GM21360 (cell line): Measurements from ENCODE around the gene ULK1.

Experiments
- ATAC-seq: cut with Tn5 transposase; IDR thresholded peaks from one replicate; pipeline ENCODE4 v1.9.1; 2021; ENCODE audit warnings: mild to moderate bottlenecking, moderate library complexity; ENCODE audit not compliant: unreplicated experiment

The ULK1 gene

DNA sequence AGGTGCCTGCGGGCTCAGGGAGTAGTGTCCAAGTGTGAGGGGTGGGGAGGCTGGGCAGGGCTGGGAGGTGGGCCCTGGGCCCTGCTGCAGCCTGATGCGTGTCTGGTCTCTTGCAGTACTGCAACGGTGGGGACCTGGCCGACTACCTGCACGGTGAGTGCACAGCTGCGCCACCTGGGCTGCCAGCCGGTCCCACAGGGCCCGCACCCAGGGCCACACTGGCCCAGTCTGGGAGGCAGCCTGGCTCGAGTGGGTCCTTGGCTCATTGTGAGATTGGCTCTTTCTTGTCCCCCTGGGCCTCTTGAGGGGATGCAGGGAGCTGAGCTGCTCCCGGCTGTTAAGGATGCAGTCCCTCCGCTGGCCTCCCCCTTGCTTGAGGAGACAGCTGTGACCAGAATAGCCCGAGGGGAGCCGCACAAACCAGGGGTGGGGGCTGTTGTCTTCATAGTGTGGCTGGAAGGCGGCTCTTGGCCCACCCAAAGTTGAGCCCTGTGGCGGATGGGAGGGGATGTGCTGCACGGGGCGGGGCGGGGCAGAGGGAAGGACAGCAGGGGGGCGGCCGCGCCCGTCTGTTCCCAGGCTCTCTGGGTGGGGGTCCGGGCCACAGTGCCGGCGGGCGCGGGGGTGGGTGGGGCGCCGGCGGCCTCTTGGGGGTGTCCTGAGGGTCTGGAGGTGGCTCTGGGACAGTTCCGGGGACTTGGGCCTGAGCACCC, 13.1 kb downstream of the ULK1 start:
- ATAC-seq, result no peak

DNA sequence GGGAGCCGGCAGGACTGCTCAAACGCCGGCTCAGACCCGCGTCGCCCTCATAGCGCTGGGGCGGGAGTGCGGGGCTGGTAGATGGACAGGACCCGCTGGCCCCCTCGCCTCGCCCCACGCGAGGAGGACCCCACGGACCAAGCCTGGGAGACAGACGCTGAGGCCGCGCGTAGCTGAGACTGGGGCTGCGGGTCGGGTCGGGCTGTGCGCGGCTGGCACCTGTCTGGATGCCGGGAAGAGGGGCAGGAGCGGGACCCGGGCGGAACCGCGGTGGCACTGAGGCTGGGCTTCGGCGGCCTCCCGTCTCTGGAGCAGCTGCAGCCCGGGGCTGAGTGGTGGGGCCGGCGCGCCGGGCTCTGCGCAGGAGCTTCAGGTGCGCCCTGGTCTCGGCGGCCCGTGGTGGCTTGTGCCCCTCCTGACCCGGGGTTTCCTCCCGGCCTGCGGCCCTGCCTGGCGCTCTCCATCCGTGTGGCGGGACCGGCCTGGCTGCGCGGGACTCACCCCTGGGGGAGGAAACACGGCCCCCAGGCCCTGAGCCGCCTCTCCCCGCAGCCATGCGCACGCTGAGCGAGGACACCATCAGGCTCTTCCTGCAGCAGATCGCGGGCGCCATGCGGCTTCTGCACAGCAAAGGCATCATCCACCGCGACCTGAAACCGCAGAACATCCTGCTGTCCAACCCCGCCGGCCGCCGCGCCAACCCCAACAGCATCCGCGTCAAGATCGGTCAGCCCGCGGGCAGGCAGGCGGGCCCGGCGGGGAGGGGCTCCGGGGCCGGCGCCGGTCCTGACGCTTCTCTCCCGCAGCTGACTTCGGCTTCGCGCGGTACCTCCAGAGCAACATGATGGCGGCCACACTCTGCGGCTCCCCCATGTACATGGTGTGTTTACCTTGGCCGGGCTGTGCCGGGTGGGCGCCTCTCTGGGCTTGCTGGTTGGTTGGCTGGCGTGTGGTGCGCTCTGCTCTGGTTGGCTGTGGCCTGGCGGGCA, 14.0 kb downstream of the ULK1 start:
- no peak for ATAC-seq

DNA sequence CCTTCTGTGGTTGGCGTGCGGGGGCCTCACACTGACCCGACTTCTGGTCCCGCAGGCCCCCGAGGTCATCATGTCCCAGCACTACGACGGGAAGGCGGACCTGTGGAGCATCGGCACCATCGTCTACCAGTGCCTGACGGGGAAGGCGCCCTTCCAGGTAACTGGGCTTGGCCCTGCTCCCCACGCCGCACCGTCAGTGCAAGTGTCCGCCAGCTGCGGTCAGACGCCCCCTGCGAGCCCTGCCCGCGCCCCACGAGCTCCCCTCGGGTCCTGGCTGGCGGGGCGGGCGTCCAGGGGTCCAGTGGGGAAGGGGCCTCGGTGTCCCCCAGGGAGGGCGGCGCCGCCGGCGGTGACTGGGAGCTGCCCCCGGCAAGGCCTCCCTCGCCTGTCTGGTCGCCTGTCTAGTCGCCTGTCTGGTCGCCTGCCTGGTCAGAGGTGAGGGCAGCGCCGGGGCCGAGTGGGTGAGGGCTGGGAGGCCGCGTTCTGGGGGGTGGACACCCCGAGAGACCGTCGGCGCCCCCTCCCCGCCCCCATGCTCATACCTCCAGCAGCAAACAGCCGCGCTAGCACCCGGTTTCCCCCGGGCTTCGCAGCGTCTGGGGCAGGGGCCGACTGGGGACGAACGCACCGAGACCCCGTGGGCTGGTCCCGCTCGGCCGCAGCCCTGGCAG, 14.8 kb downstream of the ULK1 start:
- ATAC-seq, result no peak

DNA sequence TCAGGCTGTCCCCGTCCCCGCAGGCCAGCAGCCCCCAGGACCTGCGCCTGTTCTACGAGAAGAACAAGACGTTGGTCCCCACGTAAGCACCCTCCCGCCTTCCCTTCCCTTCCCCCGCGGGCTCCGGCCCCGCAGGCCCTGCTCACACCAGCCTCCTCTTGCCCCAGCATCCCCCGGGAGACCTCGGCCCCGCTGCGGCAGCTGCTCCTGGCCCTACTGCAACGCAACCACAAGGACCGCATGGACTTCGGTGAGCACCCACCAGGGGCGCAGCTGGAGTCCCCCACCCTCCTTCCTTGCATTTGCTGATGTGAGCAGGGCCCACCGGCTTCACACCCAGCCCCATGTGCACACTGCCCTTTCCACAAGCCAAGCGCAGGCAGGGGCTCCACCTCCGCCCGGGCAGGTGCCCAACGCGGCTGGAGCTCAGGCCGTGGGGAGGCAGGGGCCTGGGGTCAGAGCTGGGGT, 15.4 kb downstream of the ULK1 start:
- no peak for ATAC-seq

DNA sequence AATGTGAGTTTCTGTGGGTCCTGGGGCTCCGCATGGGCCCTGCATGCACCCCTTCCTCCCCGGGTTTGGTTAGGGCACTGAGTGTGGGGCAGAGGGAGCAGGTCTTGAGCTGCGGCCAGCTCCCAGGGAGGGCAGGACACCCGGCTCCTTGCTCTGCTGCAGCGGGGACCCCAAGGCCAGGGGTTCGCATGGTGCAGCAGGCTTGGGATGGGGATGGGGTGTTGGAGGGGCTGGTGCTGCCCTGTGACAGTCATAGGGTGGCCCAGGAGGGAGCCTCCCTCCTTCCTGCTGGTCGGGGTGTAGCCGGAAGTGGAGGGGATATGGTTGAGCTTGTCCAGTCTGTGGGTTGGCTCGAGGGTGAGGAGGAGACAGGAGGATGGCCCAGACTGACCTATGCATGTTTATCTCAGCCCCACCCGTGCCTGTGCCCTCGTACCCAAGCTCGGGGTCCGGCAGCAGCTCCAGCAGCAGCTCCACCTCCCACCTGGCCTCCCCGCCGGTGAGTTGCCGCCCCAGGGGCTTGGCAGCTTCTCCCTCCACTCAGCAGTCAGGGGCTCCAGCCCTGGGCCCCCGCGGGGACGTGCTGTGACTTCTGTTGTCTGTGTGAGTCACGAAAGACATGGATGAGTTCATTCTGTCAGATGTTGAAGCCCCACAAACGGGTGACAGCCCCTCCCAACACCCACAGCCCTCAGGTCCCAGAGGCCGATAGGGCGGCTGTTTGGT, 16.0 kb downstream of the ULK1 start:
- no peak for ATAC-seq

DNA sequence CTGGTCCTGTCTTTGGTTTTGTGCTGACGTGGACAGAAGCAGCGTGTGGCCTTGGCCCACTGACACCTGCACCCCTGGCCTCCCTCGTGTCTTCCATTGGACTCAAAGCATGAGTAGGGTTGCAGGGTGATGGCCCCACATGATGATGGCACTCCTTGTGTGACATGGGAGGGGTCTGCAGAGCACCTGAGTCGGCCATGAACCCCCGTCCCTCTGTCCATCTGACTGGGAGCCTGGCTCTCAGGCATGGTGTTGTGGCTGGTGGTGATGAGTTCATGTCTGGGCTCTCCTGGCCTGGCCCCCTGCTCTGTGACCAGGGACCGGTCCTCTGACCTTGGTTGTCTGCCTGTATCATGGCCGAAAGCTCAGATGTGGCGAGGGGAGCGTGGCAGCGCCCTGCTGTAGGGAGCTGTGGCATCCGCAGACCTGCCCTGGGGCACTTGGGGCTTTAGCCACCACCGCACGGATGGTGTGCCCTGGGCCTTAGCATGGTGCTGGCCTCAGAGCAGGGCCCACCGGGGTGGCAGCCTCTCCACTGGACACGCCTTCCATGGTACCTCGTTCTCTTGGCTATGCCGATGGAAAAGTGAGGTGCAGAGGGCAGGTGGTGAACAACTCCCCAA, 16.7 kb downstream of the ULK1 start:
- ATAC-seq, result no peak

DNA sequence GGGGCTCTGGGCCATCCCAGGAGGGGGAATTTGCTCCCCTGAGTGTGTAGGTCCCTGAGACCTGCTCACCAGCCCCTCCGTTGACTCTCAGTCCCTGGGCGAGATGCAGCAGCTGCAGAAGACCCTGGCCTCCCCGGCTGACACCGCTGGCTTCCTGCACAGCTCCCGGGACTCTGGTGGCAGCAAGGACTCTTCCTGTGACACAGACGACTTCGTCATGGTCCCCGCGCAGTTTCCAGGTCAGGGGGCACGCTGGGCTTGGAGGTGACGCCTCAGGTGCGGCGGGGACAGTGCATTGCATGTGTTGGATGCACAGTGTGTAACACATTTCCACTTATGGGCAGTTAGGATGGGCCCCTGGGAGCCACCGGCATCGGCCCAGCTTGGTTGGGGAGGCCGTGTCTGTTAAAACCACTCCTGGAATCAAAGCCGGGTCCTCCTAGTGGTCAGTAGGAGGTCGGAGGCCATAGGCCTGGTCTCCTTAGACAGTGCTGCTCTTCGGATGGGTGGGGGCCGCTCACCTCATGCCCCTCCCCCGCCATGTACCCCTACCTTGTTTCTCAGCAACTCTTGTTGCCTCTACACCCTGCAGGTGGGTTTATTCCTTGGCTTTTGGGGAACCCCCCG, 17.5 kb downstream of the ULK1 start:
- no peak for ATAC-seq

DNA sequence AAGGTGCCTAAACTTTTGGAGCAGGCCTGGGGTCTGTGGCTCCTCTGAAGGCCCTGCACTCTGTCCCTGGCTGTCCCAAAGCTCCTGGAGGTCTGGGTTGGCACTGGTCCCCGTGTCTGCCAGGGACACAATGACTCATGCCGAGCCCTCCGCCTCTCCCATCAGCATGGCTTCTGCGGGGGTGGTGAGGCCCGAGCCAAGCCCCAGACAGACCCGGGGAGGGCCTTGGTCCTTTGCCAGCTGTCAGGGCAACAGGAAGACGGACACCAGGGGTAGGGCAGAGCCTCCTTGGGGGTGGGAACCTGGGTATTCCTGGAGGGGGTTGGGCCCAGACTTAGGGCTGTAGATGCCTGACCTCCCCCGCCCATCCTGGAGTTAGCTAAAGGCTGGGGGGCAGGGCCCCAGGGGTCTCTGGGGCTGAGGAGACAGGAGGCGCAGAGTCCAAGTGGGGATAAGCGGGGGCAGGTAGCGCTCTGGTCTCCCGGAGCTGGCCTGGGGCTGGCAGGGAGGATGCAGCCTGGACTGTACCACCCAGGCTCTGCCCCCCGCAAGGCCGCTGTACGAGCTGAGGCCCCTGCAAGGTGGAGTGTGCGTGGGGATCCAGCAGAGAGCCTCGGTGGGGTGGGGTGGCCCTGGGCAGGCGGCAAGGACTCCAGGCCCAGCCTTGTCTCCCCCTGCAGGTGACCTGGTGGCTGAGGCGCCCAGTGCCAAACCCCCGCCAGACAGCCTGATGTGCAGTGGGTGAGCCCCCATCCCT, 18.3 kb downstream of the ULK1 start:
- ATAC-seq, result no peak

DNA sequence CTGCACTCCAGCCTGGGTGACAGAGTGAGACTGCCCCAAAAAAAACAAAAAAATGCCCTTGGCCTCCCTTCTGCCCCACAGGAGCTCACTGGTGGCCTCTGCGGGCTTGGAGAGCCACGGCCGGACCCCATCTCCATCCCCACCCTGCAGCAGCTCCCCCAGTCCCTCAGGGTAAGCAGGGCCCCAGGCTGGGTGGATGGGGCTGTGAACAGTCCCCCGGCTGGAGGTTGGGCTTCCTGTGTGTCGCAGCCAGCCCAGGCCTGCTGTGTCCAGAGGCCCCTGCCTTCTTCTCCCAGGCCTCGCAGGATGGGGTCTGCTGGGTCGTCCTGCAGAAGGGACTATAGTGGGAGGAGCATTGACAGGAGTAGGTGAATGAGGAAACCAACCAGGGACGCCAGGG, 19.2 kb downstream of the ULK1 start:
- ATAC-seq, result no peak

DNA sequence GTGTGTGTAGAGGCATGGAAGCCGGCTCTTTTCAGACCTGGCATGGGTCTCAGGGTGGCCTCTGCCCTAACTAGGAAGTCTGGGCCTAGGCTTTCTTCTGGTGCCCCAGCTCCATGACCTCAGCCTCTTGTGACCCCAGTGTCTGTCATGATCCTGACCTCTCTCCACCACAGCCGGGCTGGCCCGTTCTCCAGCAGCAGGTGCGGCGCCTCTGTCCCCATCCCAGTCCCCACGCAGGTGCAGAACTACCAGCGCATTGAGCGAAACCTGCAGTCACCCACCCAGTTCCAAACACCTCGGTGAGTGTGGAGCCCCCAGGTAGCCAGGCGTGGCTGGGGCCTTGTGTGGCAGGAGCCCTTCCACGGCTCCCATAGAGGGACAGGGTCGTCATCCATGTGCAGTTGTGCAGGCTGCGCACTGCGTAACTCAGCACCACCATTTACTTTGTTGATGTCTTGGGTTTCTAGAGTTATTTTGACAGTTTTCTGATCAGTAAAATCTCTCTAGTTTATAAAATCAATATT, 19.8 kb downstream of the ULK1 start:
- no peak for ATAC-seq

DNA sequence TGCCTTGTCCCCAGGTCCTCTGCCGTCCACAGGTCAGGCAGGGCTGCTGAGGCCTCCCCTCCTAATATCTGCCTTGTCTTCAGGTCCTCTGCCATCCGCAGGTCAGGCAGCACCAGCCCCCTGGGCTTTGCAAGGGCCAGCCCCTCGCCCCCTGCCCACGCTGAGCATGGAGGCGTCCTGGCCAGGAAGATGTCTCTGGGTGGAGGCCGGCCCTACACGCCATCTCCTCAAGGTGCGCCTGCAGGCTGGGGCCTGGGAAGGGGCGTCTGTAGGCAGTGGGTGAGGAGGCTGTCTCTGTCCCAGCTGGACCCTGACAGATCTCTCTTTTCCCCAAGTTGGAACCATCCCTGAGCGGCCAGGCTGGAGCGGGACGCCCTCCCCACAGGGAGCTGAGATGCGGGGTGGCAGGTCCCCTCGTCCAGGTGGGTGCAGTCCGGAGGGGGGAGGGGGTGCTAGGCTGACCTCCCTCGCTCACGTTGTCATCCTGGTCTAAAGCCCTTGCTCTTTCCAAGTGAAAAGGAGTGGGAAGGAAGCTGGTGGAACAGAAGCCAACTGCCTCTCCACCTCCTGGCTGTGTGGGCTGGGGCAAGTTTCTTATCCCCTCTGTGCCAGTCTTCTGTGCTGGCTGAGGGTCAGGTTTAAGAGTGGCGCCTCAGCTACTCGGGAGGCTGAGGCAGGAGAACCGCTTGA, 20.7 kb downstream of the ULK1 start:
- no peak for ATAC-seq

DNA sequence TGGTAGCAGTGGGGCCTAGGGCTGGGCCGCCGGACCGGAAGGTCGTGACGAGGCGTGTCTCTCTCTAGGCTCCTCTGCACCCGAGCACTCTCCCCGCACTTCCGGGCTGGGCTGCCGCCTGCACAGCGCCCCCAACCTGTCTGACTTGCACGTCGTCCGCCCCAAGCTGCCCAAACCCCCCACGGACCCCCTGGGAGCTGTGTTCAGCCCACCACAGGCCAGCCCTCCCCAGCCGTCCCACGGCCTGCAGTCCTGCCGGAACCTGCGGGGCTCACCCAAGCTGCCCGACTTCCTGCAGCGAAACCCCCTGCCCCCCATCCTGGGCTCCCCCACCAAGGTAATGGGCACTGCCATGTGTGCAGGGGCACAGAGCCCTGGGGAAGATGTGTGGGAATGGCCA, 21.4 kb downstream of the ULK1 start:
- no peak for ATAC-seq

DNA sequence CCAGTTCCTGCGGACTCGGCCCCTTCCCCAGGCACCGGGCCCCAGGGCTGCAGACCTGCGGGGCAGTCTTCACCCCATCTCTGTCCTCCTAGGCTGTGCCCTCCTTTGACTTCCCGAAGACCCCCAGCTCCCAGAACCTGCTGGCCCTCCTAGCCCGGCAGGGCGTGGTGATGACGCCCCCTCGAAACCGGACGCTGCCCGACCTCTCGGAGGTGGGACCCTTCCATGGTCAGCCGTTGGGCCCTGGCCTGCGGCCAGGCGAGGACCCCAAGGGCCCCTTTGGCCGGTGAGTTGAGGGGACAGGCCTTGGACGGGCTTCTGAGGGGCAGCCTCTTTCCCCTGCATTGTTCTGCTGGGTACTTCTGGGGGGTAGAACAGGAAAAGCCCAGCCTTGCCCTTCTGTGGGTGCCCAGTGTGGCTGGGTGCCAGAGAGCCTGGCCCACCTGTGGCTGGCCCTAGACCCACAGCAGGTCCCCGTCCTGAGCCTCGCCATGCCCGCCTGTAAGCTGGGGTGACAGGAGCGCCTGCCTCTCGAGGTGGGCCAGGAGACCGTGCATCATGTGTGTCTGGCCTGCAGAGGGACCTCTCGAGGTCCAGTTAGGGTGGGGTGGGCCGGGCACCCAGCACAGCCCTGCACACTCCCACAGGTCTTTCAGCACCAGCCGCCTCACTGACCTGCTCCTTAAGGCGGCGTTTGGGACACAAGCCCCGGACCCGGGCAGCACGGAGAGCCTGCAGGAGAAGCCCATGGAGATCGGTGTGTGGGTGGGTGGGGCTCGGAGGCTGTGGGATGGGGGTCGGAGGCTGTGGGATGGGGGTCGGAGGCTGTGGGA, 22.1 kb downstream of the ULK1 start:
- ATAC-seq, result no peak

DNA sequence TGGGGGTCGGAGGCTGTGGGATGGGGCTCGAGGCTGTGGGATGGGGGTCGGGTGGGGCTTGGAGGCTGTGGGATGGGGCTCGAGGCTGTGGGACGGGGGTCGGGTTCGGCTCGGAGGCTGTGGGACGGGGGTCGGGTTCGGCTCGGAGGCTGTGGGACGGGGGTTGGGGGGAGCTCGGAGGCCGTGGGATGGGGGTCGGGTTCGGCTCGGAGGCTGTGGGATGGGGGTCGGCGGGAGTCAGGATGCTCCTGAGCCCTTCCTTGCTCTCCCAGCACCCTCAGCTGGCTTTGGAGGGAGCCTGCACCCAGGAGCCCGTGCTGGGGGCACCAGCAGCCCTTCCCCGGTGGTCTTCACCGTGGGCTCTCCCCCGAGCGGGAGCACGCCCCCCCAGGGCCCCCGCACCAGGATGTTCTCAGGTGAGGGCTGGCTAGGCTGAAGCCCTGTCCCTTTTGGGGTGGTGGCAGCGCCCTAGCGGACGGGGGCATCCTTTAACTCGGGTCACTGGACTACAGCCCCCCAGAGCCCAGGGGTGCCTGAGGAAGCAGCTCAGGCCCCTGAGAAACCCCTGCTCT, 22.8 kb downstream of the ULK1 start:
- ATAC-seq, result no peak

DNA sequence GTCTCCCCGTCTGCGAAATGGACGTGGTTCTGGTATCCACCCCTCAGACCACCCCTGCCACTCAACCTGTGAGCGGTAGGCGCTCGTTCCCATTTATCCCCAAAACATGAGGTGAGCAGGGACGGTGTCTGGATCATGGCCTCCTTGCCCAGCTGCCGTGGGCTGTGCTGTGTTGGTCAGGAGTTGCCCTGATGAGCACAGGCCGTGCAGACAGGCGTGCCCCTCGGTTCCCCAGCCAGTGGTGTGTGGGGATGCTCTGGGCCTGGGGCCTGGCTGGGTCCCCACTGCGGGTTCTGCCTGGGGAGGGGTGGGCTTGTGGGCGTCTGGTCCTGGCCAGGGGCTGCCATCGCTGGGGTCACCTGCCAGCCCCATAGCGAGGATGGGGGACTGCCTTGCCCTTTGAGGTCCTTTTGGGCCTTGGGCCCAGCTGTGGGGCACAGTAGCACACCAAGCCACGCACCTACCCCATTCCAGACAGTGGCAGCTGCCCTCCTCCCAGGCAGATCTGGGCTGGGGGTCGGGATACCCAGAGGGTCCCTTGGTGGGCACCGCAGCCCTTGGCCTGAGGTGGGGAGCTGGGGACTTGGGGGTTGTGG, 23.4 kb downstream of the ULK1 start:
- ATAC-seq, result no peak

DNA sequence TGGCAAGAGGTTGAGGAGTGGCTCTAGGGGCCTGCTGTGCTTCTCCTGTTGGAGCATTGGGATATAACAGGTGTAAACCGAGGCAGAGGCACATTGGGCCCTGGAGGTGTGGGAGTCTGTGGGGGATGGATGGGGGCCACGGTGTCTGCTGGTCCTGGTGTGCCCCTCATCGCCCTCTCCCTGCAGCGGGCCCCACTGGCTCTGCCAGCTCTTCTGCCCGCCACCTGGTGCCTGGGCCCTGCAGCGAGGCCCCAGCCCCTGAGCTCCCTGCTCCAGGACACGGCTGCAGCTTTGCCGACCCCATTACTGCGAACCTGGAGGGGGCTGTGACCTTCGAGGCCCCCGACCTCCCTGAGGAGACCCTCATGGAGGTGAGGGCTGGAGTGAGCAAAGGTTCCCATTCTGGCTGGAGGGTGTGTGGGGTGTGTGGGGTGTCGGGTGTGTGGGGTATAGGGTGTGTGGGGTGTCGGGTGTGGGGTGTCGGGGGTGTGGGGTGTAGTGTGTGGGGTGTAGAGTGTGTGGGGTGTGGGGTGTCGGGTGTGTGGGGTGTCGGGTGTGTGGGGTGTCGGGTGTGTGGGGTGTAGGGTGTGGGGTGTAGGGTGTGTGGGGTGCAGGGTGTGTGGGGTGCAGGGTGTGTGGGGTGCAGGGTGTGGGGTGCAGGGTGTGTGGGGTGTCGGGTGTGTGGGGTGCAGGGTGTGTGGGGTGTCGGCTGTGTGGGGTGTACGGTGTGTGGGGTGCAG, 24.1 kb downstream of the ULK1 start:
- no peak for ATAC-seq
